Measurements from ENCODE around the gene GRID1. TPM values are rescaled to one million over a fixed set of nuclear protein-coding genes. Genes with fewer than 3 reads are reported as not detected.

The GRID1 gene
- total RNA-seq, 1 experiment from 2014 or later, result 5.6 TPM

DNA sequence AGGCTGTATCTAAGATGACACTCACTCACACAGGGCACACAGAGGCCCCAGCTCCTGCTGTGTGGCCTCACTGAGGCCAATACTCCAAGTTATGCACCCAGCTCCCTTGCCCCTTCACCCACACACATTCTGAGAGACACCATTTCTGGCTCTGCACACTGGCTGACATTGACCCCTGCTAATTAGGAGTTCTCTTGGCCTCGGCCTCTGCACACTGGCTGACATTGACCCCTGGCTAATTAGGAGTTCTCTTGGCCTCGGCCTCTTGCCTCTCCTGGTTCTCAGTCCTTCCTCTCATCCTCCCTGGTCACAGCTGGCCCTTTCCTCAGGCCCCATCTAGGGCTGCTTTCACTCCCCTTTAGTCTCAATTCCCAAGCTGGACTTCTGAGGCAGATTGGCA lies 97.3 kb downstream of the GRID1 start:
- no peak for DNase-seq (ENCODE audit: low read depth, low spot score)
- Histone ChIP-seq H3K27ac (ENCODE audit: low read depth, low read length) (no peak overlapping the region), H4K20me1 (ENCODE audit: insufficient read depth) (no peaks in the 10 kb centered on the region), H3K79me2 (ENCODE audit: insufficient read depth, low read length) (no peaks in the 10 kb centered on the region), H3K4me3 (replicated peaks in 1 of 2; ENCODE audit: low read depth in 1 of 2, low read length in 2 of 2) (no peak overlapping the region), H3K4me2 (ENCODE audit: low read length) (no peak overlapping the region), H3K27me3 (ENCODE audit: insufficient read depth, low read length) (no peaks in the 10 kb centered on the region), H3K9me2 (ENCODE audit: insufficient read depth) (no peaks in the 10 kb centered on the region), H2AFZ (ENCODE audit: low read depth, low read length, poor library complexity, severe bottlenecking) (no peak overlapping the region), H3K36me3 (ENCODE audit: control insufficient read depth in 1 of 2, insufficient read depth in 2 of 2, low read length in 2 of 2) (no peaks in the 10 kb centered on the region), H3K4me1 (ENCODE audit: control insufficient read depth in 1 of 2, insufficient read depth in 2 of 2, low read length in 2 of 2) (no peaks in the 10 kb centered on the region), H3K9me3 (ENCODE audit: control insufficient read depth in 1 of 2, insufficient read depth in 1 of 2, low read depth in 1 of 2, low read length in 2 of 2) (no peaks in the 10 kb centered on the region), H3K9ac (ENCODE audit: low read length) (no peak overlapping the region)
- ChIA-PET RAD21 (ENCODE audit: low non-redundant PET in 1 of 2, low total read pairs in 2 of 2, uncharacterized antibody in 2 of 2, unreplicated experiment in 2 of 2) (no interaction called here), POLR2A (interaction anchor here (0.5 to 0.6 kb wide), 2 partner anchors 119 to 273 kb away, joined by 4 to 7 read pairs; no protein-coding TSS in a partner anchor), CTCF (no interaction called here)
- no TSS peak for BruUV-seq (replicated peaks)
- intact Hi-C loops (cut with micrococcal nuclease), result no loop called here
- TF ChIP-seq, protein P1, sequence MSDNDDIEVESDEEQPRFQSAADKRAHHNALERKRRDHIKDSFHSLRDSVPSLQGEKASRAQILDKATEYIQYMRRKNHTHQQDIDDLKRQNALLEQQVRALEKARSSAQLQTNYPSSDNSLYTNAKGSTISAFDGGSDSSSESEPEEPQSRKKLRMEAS (IDR thresholded peaks at IDR 0.05), result no peak
- TF ChIP-seq CBX3 (IDR thresholded peaks at IDR 0.05; ENCODE audit: low read depth) (no peak), SIN3A (IDR thresholded peaks at IDR 0.05; ENCODE audit: low read depth) (no peak), ZNF274 (IDR thresholded peaks at IDR 0.05; ENCODE audit: low read depth, low read length) (no peak), ELF1 (IDR thresholded peaks at IDR 0.05; ENCODE audit: borderline replicate concordance, low read depth) (no peak), POLR2A (IDR thresholded peaks at IDR 0.05; ENCODE audit: borderline replicate concordance, extremely low read depth, insufficient read depth, insufficient read length) (no peak), EZH2 (IDR thresholded peaks at IDR 0.05) (no peak), FOSL1 (IDR thresholded peaks at IDR 0.05; ENCODE audit: low read depth) (no peak), YY1 (IDR thresholded peaks at IDR 0.05; ENCODE audit: extremely low read depth, insufficient replicate concordance, low read depth, low read length) (no peak), SRF (IDR thresholded peaks at IDR 0.05; ENCODE audit: low read depth) (no peak)
- TF ChIP-seq, protein P2, sequence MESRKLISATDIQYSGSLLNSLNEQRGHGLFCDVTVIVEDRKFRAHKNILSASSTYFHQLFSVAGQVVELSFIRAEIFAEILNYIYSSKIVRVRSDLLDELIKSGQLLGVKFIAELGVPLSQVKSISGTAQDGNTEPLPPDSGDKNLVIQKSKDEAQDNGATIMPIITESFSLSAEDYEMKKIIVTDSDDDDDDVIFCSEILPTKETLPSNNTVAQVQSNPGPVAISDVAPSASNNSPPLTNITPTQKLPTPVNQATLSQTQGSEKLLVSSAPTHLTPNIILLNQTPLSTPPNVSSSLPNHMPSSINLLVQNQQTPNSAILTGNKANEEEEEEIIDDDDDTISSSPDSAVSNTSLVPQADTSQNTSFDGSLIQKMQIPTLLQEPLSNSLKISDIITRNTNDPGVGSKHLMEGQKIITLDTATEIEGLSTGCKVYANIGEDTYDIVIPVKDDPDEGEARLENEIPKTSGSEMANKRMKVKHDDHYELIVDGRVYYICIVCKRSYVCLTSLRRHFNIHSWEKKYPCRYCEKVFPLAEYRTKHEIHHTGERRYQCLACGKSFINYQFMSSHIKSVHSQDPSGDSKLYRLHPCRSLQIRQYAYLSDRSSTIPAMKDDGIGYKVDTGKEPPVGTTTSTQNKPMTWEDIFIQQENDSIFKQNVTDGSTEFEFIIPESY (IDR thresholded peaks at IDR 0.05; ENCODE audit: extremely low read depth, insufficient replicate concordance, low read length), result no peak
- TF ChIP-seq, protein P3, sequence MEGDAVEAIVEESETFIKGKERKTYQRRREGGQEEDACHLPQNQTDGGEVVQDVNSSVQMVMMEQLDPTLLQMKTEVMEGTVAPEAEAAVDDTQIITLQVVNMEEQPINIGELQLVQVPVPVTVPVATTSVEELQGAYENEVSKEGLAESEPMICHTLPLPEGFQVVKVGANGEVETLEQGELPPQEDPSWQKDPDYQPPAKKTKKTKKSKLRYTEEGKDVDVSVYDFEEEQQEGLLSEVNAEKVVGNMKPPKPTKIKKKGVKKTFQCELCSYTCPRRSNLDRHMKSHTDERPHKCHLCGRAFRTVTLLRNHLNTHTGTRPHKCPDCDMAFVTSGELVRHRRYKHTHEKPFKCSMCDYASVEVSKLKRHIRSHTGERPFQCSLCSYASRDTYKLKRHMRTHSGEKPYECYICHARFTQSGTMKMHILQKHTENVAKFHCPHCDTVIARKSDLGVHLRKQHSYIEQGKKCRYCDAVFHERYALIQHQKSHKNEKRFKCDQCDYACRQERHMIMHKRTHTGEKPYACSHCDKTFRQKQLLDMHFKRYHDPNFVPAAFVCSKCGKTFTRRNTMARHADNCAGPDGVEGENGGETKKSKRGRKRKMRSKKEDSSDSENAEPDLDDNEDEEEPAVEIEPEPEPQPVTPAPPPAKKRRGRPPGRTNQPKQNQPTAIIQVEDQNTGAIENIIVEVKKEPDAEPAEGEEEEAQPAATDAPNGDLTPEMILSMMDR (IDR thresholded peaks at IDR 0.05 in 2 of 3, conservative IDR thresholded peaks at IDR 0.05 in 1 of 3; ENCODE audit: borderline replicate concordance in 1 of 3, insufficient read depth in 1 of 3, low read depth in 2 of 3, low read length in 2 of 3), result no peak
- ATAC-seq, result no peak

Data from HCT116 (cell line).